ENCODE data around the gene CLPTM1L.

Gene CLPTM1L

GRCh38 chr5:1380910-1381309 lies 36.0 kb upstream of the CLPTM1L start:
- Histone ChIP-seq H2AFZ (ENCODE audit: low read length) (no peak overlapping the region), H3K4me2 (ENCODE audit: low read depth, low read length, poor library complexity, severe bottlenecking) (no peak overlapping the region), H4K20me1 (ENCODE audit: insufficient read depth, low read length, poor library complexity, severe bottlenecking) (no peaks in the 10 kb centered on the region), H3K9me2 (replicated peaks; ENCODE audit: low read depth, low read length) (no peaks in the 10 kb centered on the region), H3K4me1 (ENCODE audit: insufficient read depth, low read length, poor library complexity, severe bottlenecking) (peaks cover 7% of the 10 kb centered on the region), H3K36me3 (ENCODE audit: insufficient read depth, low read length) (no peaks in the 10 kb centered on the region), H3F3A (ENCODE audit: low read depth) (no peaks in the 10 kb centered on the region), H3K79me2 (ENCODE audit: insufficient read depth, low read length) (no peaks in the 10 kb centered on the region), H3K9ac (ENCODE audit: low read depth, low read length, poor library complexity, severe bottlenecking) (no peak overlapping the region), H3K9me3 (ENCODE audit: insufficient read depth, low read depth, low read length) (no peaks in the 10 kb centered on the region), H3K27me3 (ENCODE audit: insufficient read depth, low read length, poor library complexity, severe bottlenecking) (no peaks in the 10 kb centered on the region), H3K4me3 (ENCODE audit: low read length, poor library complexity, severe bottlenecking) (no peak overlapping the region)
- TF ChIP-seq CTCF (conservative IDR thresholded peaks at IDR 0.05; ENCODE audit: low read length) (no peak), EZH2phosphoT487 (IDR thresholded peaks at IDR 0.05; ENCODE audit: borderline replicate concordance) (no peak)

- no peaks in the 10 kb centered on the region for H3K9me2 ChIP-seq (replicated peaks; ENCODE audit: low read depth, low read length)
- H4K20me1 ChIP-seq (ENCODE audit: insufficient read depth, low read length, poor library complexity, severe bottlenecking) = no peaks in the 10 kb centered on the region
- TF ChIP-seq CTCF (conservative IDR thresholded peaks at IDR 0.05; ENCODE audit: low read length) (peak; percentile 29; the same call in 1 of the 2 replicates), EZH2phosphoT487 (IDR thresholded peaks at IDR 0.05; ENCODE audit: borderline replicate concordance) (no peak)
- no peak overlapping the region for H3K9ac ChIP-seq (ENCODE audit: low read depth, low read length, poor library complexity, severe bottlenecking)
- H3K36me3 ChIP-seq (ENCODE audit: insufficient read depth, low read length) = no peaks in the 10 kb centered on the region
- H3K79me2 ChIP-seq (ENCODE audit: insufficient read depth, low read length) = no peaks in the 10 kb centered on the region
- H3K9me3 ChIP-seq (ENCODE audit: insufficient read depth, low read depth, low read length) = no peaks in the 10 kb centered on the region
- H3K4me1 ChIP-seq (ENCODE audit: insufficient read depth, low read length, poor library complexity, severe bottlenecking) = peaks cover 2% of the 10 kb centered on the region
- H2AFZ ChIP-seq (ENCODE audit: low read length) = no peak overlapping the region
- no peak overlapping the region for H3K4me3 ChIP-seq (ENCODE audit: low read length, poor library complexity, severe bottlenecking)
- H3F3A ChIP-seq (ENCODE audit: low read depth) = no peaks in the 10 kb centered on the region
- no peaks in the 10 kb centered on the region for H3K27me3 ChIP-seq (ENCODE audit: insufficient read depth, low read length, poor library complexity, severe bottlenecking)
- H3K4me2 ChIP-seq (ENCODE audit: low read depth, low read length, poor library complexity, severe bottlenecking) = no peak overlapping the region
Observed at GRCh38 chr5:1380011-1380817, 35.3 kb upstream of the CLPTM1L start.

GRCh38 chr5:1378866-1379659 lies 34.2 kb upstream of the CLPTM1L start:
- TF ChIP-seq CTCF (conservative IDR thresholded peaks at IDR 0.05; ENCODE audit: low read length) = no peak
- TF ChIP-seq EZH2phosphoT487 (IDR thresholded peaks at IDR 0.05; ENCODE audit: borderline replicate concordance) = no peak
- H3K9me2 ChIP-seq (replicated peaks; ENCODE audit: low read depth, low read length) = no peaks in the 10 kb centered on the region
- H3K4me3 ChIP-seq (ENCODE audit: low read length, poor library complexity, severe bottlenecking) = no peak overlapping the region
- no peaks in the 10 kb centered on the region for H3K9me3 ChIP-seq (ENCODE audit: insufficient read depth, low read depth, low read length)
- H4K20me1 ChIP-seq (ENCODE audit: insufficient read depth, low read length, poor library complexity, severe bottlenecking) = no peaks in the 10 kb centered on the region
- no peaks in the 10 kb centered on the region for H3F3A ChIP-seq (ENCODE audit: low read depth)
- H3K27me3 ChIP-seq (ENCODE audit: insufficient read depth, low read length, poor library complexity, severe bottlenecking) = no peaks in the 10 kb centered on the region
- no peaks in the 10 kb centered on the region for H3K36me3 ChIP-seq (ENCODE audit: insufficient read depth, low read length)
- no peaks in the 10 kb centered on the region for H3K4me1 ChIP-seq (ENCODE audit: insufficient read depth, low read length, poor library complexity, severe bottlenecking)
- H2AFZ ChIP-seq (ENCODE audit: low read length) = no peak overlapping the region
- H3K4me2 ChIP-seq (ENCODE audit: low read depth, low read length, poor library complexity, severe bottlenecking) = no peak overlapping the region
- no peaks in the 10 kb centered on the region for H3K79me2 ChIP-seq (ENCODE audit: insufficient read depth, low read length)
- H3K9ac ChIP-seq (ENCODE audit: low read depth, low read length, poor library complexity, severe bottlenecking) = no peak overlapping the region

Data from Loucy (cell line).